Hematopoietic multipotent progenitor cell treated with erythropoietin and hydrocortisone succinate and interleukin-3 and kit ligand, for 15 days (in vitro differentiated cells): ENCODE measurements around the gene CDCP1.

ENCODE experiments used
- DNase-seq: peaks from one replicate; pipeline ENCODE4 v3.0.0-alpha.2; 2015; ENCODE audit warnings: low spot score

The CDCP1 gene, protein sequence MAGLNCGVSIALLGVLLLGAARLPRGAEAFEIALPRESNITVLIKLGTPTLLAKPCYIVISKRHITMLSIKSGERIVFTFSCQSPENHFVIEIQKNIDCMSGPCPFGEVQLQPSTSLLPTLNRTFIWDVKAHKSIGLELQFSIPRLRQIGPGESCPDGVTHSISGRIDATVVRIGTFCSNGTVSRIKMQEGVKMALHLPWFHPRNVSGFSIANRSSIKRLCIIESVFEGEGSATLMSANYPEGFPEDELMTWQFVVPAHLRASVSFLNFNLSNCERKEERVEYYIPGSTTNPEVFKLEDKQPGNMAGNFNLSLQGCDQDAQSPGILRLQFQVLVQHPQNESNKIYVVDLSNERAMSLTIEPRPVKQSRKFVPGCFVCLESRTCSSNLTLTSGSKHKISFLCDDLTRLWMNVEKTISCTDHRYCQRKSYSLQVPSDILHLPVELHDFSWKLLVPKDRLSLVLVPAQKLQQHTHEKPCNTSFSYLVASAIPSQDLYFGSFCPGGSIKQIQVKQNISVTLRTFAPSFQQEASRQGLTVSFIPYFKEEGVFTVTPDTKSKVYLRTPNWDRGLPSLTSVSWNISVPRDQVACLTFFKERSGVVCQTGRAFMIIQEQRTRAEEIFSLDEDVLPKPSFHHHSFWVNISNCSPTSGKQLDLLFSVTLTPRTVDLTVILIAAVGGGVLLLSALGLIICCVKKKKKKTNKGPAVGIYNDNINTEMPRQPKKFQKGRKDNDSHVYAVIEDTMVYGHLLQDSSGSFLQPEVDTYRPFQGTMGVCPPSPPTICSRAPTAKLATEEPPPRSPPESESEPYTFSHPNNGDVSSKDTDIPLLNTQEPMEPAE

DNA sequence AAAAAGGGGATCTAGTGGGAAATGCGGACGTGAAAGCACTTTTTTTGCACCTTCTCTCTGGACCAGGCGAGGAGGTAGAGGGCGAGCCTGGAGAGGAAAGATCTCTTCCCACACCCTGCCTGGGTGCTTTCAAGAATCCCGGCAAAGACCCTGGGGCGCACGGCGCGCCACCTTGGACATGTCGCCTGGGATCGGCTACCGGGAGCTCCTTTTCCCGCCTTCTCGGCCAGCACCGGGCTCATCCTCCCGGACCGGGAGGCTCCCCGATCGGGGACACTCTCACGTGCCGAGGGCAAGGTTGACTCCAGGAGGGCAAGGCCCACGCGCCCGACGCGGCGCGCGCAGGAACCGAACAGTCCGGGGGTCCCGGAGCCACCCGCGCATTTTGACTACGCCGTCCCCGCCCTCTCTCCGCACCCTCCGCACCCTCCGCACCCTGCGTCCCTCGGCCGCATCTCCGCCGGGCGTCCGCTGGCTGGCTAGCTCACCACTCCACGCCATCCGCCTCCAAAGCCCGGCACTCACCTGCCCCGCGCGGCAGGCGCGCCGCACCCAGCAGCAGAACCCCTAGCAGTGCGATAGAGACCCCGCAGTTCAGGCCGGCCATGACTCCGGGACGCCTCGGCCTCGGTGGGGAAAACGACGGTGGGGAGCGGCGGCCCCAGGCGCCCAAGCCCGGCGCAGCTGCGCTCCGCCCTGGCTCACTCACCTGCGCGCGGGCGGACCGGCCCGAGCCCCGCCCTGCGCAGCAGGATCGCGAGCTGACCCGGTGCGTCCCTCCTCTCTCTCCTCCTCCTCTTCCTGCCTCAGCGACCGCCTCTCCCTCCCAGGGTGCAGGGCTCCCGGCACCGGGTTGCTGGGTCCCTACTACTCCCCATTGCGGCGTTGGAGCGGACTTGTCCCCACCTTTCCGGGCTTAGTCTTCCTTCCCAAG, at the start of gene CDCP1:
Gene CDCP1, minus strand, starts transcription at position 698 of the 934 bp plus-strand sequence. Its CDS starts 91 bp downstream, at position 607.
- no peak for DNase-seq

DNA sequence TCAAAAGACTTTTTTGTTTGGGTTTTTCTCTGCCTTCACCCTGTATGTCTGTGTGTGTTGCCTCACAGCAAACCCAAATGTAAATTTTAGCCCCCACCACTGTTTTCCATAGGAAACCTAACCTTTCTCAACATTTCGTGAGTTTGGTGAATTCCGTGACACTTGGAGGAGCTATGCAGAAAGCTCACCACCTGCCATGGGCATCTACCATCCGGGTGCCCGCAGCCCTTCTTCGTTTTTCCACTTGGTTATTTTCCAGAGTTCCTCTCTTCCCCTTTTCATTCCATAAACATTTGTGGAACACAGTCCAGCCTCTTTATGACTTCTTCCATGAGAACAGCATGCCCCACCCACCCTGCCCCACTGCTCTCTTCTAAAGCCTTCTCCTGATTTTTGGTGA, 48.6 kb upstream of the CDCP1 start:
- DNase-seq = no peak

DNA sequence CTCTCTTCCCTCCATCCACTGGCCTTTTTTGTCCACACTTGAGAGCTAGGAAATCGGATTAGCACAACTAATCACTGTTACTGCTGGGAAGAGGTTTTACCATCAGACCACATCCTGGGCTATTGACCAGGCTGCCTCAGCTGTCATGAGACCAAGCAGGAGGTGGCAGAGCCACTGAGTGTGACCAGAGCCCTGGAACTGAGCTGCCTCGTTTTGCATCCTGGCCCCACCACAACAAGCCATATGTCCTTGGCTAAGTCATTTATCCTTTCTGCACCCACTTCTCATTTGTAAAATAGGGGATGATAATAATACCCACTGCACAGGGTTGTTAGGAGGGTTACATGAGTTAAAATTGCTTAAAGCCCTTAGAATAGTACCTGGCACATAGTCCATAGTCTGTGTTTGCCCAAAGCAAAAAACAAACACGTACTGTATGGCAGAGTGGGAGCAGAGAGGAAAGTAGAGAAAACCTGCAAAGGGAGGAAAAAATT, 45.8 kb upstream of the CDCP1 start:
- no peak for DNase-seq

DNA sequence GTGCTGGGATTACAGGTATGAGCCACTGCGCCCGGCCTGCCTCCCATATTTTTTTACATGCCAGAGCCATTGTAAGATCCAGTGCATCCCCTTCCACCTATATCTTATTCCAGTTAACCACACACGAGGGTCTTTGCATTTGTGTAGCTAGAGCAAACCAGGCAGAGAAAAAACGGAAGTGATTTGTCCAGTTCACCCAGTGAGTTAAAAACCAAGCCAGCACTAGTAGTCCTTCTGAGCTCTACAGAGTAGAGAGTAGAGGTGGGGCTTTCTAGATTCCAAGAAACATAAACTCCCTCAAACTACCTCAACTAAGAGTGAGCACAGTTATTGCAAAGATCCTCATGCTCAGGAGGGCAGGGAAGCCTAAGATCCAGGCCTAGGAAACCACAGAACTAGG, 45.2 kb upstream of the CDCP1 start:
- no peak for DNase-seq

DNA sequence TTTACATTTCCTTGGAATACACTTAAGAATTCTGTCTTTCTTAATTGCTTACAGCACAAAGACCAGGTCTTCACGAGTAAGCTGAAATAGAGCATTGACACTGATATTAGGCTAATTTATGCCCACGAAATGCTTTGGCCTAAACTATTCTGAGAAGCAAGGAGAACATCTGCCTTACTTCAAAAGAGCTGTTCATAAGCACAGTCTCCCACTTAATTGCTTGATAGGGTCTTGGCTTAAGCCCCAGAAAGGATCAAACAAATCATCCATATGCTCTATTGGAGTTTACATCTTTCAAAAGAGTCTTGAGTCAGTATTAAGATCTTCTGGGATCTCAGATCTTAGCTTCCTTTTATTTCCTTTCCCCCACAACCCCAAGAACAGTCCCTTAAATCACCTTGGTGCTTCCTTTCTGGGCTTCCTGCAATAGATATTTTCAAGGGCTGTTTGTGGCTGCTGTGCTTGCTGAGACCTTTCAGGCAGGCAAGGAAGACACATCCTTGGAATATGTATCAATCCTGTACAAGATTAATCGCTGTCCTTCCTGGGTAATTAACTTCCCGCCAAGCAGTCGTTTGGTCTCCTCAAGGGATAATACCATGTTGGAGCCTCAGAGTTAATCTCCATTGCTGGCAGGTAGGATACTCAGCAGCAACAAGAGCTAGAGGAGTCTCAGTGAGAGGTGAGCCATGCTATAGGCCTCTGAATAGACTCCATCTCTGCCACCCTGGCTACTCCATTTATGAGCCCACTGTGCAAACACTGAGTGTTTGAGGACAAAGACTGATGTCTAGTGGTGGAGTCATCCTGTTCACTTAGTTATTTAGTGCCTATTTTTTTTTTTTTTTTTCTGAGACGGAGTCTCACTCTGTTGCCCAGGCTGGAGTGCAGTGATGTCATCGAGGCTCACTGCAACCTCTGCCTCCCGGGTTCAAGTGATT, 42.8 kb upstream of the CDCP1 start:
- no peak for DNase-seq

DNA sequence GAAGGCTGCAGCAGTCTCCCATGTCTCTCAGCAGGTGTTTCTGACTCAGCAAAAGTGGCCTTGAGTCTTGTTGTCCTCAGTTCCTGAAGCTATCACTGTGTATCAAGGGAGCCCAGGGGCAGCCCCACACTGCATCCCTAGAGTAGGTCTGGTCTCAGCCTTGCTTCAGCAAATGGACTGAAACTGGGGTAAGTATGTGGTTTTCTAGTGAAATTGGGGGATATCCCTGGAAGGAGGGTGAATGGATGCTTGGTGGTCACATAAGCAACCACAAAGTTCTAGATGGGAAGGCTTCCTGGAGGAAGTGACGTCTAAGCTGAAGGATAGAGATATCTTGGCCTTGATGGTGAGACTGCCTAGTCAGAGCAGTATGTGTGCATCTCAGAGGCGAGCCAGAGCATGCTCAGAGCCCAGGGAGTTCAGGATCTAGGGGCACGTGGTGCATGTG, 41.5 kb upstream of the CDCP1 start:
- DNase-seq = no peak

DNA sequence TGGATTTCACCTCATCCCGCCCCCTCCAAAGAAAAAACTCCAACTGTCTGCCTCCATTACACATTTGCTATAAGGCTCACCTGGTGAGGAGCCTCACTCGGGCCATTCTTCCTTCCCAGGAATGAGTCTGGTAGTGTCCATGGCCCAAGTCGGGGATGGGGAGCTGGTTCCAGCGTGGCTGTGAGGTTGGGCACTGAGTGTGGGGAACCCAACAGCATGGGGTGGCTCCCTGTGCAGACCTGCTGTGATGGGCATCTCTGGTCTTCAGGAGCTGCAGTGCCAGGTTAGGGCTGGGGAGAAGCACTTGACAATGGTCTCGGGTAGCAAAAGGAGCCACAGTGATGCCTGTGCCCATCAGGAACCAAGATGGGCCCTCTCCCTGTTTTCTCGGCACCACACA, 40.7 kb upstream of the CDCP1 start:
- DNase-seq = no peak

DNA sequence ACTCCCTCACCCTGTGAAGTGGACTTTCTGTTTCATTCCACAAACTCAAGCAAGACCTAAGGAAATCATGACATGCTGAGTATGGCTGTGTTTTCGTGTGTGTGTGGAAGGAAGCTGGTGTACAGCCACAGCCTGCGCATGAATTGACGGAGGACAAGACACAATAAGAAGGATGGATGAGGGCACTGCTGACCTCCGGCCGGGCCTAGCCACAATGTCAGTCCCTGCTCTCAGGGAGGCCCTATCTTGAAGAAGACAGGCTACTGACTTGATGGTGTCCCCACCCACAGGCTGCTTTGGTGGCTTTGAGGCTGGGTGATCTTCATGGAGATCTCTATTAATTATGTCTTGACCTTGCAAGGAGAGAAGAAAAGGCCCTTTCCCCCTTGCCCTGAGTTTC, 39.3 kb upstream of the CDCP1 start:
- no peak for DNase-seq

DNA sequence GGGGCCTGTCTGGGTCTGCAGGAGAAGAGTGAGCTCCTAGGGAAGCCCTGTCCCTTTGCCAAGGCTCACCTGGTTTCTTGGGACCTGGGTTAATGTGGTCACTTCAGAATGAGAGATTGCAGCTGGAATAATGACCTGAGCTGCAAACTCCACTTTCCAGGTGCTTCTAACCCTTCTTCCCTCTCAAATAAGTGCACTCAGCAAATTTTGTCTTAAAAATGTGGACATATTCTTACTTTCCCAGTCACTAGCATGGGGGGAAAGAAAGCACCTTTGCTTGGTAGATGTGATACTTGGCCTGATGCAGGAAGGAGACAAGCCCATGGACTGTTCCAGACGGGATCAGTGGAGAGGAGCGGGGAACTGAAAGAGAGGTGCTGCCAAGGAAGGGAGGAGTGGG, 38.9 kb upstream of the CDCP1 start:
- DNase-seq = no peak

DNA sequence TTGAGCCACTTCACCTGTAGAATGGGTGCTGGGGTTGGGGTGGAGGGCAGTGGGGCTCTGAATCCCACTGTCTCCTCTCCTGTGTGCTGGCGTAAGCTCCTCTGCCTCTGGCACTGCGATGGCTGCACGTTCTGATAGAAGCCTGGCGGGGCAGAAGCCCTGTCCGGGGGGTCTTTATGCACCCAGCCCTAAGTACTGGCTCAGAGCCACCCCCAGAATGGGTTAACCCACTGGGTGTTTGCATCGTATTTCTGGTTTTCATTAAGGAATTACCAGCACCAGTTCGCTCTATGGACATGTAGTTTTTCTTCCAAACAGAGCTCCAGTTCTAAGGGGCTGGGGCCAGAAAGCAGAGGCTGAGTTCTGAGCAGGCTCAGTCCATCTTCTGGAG, 37.7 kb upstream of the CDCP1 start:
- no peak for DNase-seq

DNA sequence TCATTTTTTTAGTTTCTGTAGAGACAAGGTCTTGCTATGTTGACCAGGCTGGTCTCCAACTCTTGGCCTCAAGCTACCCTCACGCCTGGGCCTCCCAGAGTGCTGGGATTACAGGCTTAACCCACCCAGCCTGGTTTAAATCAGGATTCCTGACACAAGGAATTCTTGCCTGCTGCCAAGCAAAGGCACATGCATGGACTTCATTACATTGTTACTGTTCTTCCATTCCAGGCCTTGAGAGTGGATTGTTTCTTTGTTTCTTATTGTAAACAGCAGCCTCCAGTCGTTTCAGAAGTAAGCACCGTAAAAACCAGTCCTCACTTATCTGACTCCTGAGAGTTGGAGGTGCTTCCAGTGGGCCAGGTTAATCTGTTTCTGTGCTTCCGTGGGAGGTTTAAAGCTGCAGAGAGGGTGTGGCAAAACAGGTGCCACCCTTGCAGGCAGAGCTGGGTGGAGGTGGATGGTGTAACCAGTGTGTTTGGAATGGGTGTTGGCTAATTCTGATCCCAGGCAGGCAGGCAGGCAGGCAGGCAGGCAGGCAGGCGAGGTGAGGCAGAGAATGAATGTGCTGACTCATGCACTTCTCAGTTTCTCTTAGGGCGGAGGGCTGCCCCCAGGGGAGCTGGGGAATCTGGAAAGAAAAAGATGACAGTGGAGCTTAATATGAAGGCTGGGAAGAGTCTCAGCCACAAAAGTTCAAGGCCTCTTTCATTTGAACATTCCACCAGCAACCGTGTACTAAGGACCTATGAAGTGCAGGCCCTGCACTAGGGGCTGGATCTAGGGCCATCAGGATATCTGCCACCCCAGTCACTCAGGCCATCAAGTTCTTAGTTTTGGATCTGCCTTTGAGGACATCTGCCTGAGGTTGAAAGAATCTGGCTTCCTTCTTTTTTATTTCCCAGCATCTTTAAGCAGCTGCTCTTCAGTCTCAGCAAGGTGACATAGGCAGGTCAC, 37.0 kb upstream of the CDCP1 start:
- no peak for DNase-seq

DNA sequence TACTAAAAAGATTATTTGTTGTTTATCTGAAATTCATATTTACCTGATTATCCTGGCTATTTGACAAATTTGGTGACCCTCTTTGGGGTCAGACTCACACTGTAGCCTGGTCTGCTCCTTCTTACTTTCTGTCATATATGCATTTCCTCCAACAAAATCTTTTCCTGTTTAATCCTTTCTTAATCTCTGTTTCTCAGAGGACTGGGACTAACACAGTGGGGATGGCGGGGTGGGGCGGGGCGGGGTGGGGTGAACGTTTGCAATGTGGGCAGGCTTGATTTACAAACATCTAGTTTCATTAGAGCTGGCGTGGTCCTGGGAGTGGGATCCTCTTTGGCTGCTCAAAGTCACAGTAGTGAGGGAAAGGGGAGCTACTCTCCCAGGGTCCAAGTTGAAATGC, 35.3 kb upstream of the CDCP1 start:
- DNase-seq = no peak

DNA sequence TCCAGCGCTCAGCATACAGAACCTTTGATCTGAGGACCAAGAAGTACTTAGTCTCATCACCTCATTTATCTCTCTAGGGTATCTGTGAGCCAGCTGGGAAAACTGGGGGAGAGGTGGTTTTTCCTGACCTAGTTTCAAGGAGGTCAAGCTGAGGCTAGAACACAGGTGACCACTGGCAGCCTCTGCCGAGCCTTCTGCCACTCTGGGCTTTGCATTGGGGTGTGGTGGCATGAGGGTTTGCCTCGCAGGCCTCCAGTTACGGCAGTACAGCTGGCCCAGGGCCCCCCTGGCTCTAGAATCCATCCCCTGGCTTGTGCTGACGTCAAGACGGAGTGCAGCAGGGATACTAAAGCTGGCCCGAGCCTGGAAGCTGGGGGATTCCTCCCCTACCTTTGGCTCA, 34.7 kb upstream of the CDCP1 start:
- no peak for DNase-seq

DNA sequence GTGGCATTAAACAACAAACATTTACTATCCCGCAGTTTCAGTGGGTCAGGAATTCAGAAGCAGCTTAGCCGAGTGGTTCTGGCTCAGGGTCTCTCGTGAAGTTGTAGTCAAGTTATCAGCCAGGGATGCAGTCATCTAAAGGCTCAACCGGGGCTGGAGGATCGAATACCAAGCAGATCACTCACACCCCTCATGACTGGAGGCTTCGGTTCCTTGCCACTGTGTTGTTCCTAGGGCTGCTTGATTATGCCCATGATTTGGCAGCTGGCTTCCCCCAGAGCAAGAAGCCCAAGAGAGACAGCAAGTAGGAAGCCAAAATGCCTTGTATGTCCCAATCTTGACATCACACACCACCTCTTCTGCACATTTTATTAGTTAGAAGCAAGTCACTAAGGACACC, 33.9 kb upstream of the CDCP1 start:
- no peak for DNase-seq

DNA sequence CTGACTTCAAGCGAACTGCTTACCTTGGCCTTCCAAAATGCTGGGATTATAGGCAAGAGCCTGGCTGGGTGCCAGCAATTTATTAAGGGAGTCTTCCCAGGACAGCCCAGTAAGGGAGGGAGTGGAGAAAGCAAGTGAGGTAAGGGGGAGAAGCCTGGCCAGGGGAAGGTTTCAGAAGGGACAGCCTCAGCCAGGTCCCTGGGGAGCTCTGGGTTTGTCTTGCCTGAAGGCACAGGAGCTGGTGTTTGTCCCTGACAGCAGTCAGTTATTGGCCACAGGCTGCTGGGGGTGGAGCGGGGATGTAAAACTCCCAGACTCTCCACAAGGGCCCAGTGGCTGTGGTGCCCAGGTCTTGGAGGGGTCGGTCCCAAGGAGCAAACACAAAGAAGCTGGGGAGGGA, 33.0 kb upstream of the CDCP1 start:
- no peak for DNase-seq

DNA sequence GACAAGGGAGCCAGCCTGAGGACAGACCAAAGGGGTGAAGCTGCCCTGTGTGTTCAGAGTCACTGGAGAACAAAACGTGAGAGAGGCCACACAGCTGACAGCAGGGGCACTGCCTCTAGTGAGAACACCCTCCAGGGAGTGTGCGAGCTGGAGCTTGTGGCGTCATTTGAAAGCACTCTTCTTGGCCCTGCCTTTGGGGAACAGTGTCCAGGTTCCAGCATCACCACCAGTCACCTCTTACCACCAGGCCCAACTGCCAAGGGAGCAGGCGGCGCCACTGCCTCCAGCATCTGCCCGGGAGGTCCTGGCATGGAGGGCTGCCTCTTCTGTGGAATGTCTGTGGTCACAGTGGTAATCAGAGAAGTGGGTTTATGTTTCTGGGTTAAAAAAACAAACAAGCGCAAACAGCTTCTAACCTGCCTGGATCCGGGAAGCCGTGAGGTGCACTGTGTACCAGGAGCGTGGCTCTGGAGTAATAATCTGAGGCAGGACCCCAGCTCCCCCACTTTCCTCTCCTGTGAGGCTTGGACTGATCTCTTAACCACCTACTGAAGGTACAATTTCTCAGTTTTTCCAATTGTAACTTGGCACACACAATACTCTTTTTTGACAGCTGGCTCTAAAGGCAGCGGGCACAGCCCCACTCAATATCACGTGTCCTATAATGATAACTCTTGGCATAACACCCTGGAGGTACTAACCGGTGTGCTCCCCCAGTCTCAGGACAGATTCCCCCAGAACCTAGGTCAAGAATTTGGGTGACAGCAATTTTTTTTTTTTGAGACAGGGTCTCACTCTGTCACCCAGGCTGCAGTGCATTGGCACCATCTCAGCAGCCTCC, 32.2 kb upstream of the CDCP1 start:
- DNase-seq = no peak

DNA sequence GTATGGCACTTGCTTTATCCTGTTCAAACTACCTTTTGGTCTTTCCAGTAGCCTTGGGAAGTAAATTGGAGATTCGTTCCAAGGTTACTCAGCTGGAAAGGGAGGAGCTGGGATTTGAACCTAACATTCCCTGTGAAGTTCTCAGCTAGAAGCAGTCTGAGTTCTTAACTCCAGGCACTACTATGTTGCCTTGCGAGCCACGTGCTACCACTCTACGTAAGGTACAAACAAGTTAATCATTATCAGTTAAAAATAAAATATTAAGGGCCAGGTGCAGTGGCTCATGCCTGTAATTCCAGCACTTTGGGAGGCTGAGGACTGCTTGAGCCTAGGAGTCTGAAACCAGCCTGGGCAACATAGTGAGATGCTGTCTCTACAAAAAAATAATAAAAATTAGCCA, 30.7 kb upstream of the CDCP1 start:
- DNase-seq = no peak

DNA sequence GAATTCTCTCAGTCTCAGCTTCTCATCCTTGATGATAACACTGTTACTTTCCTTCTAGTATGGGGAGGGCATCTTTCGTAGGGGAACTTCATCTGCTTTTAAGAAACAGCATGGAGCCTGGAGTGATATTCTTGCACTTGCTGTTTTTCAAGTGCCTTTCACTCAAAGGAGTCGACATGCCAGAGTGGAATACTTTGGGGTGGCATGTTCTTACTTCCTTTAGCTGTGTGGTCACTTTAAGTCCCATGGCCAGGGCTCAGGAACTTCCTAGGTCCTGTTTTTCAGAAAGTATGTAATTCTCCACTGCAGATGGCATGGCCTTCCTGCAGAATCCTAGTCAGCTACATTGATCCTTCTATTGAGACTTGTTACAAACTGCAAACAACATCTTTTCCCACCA, 28.1 kb upstream of the CDCP1 start:
- no peak for DNase-seq

DNA sequence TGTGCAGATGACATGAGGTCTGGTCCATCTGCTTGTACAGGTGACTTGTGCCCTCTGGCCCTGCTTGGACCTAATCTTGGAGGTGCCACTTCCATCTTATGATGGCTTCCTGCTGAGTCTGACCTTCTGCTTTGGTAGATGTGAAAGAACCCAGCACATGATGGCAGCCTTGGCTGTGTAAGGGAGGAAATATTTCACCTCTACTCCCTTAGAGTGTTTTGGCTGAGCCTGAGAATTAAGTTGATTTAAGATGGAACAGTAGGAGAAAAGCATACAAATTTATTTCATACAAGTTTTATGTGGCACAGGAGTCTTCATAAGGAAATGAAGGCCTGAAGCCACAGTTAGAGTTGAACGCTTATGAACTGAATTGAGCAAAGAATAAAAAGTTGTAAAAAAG, 27.6 kb upstream of the CDCP1 start:
- DNase-seq = no peak
